ENCODE measurements around the gene CUEDC1. TPM values are rescaled to one million over a fixed set of nuclear protein-coding genes. Genes with fewer than 3 reads are reported as not detected.

The CUEDC1 gene
- total and polyA plus RNA-seq, 2 experiments from 2014 or later: 11.6 to 23.3 TPM

DNA sequence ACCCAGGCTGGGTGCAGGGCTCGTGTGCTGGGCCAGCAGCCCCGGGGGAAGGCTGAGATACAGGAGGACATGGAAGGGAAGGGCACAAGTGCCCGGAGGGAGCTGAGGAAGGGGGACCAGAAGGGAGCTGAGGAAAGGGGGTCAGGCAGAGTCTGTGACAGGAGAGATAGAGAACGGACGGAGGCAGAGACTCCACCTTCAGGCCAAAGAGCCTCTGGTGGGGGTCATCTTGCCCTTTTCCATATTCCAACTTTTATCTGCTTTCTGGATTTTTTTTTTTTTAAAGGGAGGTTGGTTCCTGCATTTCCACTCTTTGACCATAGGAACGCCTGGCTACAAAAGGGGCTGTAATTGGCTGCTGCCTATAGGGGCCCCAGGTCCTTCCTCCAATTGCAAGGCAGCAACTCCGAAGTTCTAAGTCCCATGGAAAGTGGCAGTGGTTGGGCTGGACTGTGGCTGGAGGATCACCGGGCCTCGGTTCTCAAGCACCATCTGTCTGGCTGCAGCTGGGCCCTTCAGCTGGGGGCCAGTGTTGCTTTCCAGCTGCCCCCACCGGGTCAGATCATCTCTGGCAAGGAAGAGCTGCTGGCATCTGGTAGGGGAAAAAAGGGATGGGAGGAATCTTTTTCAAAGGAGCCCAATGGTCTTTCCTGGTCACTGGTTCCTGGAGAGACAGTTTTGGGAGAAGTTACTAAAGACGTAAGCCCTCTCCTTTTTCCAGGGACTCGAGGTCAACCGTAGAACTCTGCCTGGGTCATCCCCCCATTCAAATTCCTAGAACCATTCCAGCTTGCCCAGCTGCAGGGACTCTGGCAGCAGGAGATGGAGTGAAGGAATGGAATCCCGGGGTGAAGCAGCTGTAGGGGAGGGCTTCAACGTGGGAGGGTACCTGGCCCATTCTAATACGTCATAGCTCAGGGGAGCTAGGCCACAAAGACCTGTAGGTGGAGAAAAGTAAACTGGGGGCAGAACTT, 92.2 kb downstream of the CUEDC1 start:
- Histone ChIP-seq H3K27ac (no peak overlapping the region), H3K4me1 (ENCODE audit: insufficient read depth) (peaks cover 25% of the 10 kb centered on the region), H3K4me2 (peak overlapping the region; percentile 97), H3K79me2 (no peaks in the 10 kb centered on the region), H3K4me3 (no peak overlapping the region), H2AFZ (no peak overlapping the region), H3K9me2 (replicated peaks; ENCODE audit: insufficient read depth) (no peaks in the 10 kb centered on the region), H4K20me1 (ENCODE audit: insufficient read depth, poor library complexity, severe bottlenecking) (no peaks in the 10 kb centered on the region), H3K36me3 (replicated peaks; ENCODE audit: insufficient read depth, low read depth) (no peaks in the 10 kb centered on the region), H3K9me3 (ENCODE audit: low read depth) (no peaks in the 10 kb centered on the region), H3K27me3 (no peaks in the 10 kb centered on the region)
- DNase-seq (ENCODE audit: low spot score): no peak
- TF ChIP-seq EZH2 (IDR thresholded peaks at IDR 0.05; ENCODE audit: borderline replicate concordance): no peak
- TF ChIP-seq, protein P1, sequence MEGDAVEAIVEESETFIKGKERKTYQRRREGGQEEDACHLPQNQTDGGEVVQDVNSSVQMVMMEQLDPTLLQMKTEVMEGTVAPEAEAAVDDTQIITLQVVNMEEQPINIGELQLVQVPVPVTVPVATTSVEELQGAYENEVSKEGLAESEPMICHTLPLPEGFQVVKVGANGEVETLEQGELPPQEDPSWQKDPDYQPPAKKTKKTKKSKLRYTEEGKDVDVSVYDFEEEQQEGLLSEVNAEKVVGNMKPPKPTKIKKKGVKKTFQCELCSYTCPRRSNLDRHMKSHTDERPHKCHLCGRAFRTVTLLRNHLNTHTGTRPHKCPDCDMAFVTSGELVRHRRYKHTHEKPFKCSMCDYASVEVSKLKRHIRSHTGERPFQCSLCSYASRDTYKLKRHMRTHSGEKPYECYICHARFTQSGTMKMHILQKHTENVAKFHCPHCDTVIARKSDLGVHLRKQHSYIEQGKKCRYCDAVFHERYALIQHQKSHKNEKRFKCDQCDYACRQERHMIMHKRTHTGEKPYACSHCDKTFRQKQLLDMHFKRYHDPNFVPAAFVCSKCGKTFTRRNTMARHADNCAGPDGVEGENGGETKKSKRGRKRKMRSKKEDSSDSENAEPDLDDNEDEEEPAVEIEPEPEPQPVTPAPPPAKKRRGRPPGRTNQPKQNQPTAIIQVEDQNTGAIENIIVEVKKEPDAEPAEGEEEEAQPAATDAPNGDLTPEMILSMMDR (IDR thresholded peaks at IDR 0.05; ENCODE audit: poor library complexity): no peak
- TF ChIP-seq EZH2phosphoT487 (IDR thresholded peaks at IDR 0.05; ENCODE audit: low read depth, severe bottlenecking, unreplicated experiment): no peak
- 69% methylated on average over 16 of the region's 16 CpGs for WGBS (ENCODE audit: low lambda C conversion rate, missing lambda C conversion rate)

DNA sequence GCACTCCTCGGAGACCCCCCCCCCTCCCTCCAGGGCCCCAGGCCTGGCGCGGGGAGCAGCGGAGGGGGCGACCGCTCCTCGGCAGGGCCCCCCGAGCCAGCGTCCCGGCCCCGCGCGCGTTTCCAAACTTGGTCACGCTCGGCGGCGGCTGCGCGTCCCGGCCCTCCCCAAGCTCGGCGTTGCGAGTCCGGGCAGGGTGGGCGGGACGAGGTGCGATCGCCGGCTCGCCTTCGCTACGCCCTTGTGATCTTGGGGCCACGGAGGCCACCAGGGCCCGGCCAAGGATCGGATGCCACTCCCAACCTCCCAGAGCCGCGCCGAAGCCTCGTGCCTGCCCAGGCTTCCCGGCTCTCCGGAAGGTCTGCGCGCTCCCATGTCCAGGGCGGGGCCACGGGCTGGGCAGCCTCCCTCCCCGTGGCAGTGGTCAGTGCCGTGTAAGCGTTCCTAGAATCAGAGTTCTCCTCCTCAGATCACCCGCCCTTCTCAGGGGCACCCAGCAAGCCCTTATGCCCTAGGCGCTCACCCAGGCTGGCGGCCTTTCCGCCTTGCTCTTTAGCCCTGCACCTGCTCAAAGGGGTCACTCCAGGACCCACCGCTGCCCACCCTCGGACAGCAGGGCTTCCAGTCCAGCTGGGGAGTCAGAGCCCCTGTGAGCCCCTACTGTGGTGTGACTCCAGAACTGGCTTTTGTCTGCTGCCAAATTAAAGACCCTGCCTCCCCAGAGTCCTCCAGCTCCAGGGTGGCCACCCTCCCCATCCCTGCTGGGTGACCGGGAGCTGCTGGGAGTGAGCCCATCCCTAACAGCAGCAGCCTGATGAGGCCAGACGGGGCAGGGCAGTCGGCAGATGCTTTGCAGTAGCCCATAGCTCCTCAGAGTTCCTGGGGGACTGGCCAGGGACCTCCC, 93.2 kb downstream of the CUEDC1 start:
- H2AFZ ChIP-seq: no peak overlapping the region

DNA sequence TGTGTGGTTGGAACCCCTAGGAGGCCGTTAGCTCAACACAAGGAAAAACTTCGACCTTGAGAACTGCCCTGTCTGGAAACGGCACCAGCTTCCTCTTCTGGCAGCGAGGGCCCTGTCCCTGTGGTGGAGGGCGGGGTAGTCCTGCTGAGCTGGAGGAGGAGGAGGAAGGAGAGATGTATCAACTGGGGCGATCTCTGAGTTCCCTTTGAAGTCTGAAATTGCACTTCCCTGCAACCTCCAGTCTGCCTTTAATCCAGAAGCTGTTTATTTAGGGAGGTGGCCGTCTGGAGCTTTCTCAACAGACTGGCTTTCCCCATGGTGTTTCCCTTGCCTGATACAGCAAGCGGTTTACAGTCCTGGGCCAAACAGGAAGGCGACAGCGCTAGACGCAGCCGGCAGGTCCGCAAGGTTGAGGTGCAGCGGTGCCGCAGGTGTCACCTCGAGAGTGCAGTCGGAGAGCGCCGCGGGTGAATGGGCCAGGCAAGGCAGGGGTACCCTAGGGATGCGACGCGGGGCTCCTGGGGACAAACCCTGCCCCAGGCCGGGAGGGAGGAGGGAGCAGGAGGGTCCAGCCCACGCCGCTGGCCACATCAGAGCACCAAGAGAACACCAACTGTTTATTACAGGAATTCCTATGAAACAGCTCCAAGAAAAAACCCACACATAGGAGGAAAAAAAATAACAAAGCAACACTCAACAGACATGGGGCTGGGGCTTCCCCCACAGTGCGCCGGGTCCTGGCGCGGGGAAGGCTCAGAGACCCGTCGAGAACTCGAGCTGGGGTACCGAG, 94.0 kb downstream of the CUEDC1 start:
- Histone ChIP-seq H3K9me2 (replicated peaks; ENCODE audit: insufficient read depth) (no peaks in the 10 kb centered on the region), H3K4me2 (peak overlapping the region; percentile 97), H3K36me3 (replicated peaks; ENCODE audit: insufficient read depth, low read depth) (no peaks in the 10 kb centered on the region), H3K4me3 (peak overlapping the region; percentile 38), H3K4me1 (ENCODE audit: insufficient read depth) (peaks cover 21% of the 10 kb centered on the region), H3K79me2 (no peaks in the 10 kb centered on the region), H4K20me1 (ENCODE audit: insufficient read depth, poor library complexity, severe bottlenecking) (no peaks in the 10 kb centered on the region), H2AFZ (no peak overlapping the region), H3K27ac (peak overlapping the region; percentile 26), H3K27me3 (no peaks in the 10 kb centered on the region), H3K9me3 (ENCODE audit: low read depth) (no peaks in the 10 kb centered on the region)
- peak; percentile 69 for DNase-seq (ENCODE audit: low spot score)
- 3% methylated on average over 31 of the region's 34 CpGs for WGBS (ENCODE audit: low lambda C conversion rate, missing lambda C conversion rate)
- TF ChIP-seq EZH2phosphoT487 (IDR thresholded peaks at IDR 0.05; ENCODE audit: low read depth, severe bottlenecking, unreplicated experiment) (no peak), EZH2 (IDR thresholded peaks at IDR 0.05; ENCODE audit: borderline replicate concordance) (no peak)
- TF ChIP-seq, protein P1 (IDR thresholded peaks at IDR 0.05; ENCODE audit: poor library complexity): no peak

More for the DNA sequence above, 93.2 kb downstream of the CUEDC1 start:
- H3K79me2 ChIP-seq: no peaks in the 10 kb centered on the region
- H3K27ac ChIP-seq: peak overlapping the region; percentile 26
- H3K9me2 ChIP-seq (replicated peaks; ENCODE audit: insufficient read depth): no peaks in the 10 kb centered on the region
- peak; percentile 62 for DNase-seq (ENCODE audit: low spot score)
- TF ChIP-seq, protein P1 (IDR thresholded peaks at IDR 0.05; ENCODE audit: poor library complexity): no peak
- TF ChIP-seq EZH2phosphoT487 (IDR thresholded peaks at IDR 0.05; ENCODE audit: low read depth, severe bottlenecking, unreplicated experiment) (no peak), EZH2 (IDR thresholded peaks at IDR 0.05; ENCODE audit: borderline replicate concordance) (no peak)
- H3K4me3 ChIP-seq: peak overlapping the region; percentile 38
- no peaks in the 10 kb centered on the region for H3K36me3 ChIP-seq (replicated peaks; ENCODE audit: insufficient read depth, low read depth)
- peaks cover 19% of the 10 kb centered on the region for H3K4me1 ChIP-seq (ENCODE audit: insufficient read depth)
- peak overlapping the region; percentile 97 for H3K4me2 ChIP-seq
- H4K20me1 ChIP-seq (ENCODE audit: insufficient read depth, poor library complexity, severe bottlenecking): no peaks in the 10 kb centered on the region
- H3K9me3 ChIP-seq (ENCODE audit: low read depth): no peaks in the 10 kb centered on the region
- H3K27me3 ChIP-seq: no peaks in the 10 kb centered on the region
- WGBS (ENCODE audit: low lambda C conversion rate, missing lambda C conversion rate): 20% methylated on average over 20 of the region's 58 CpGs

All from hepatocyte (in vitro differentiated cells).